Left ventricle myocardium inferior (tissue), 1 donor: Measurements from ENCODE around the gene KPNA4. TPM values are rescaled to one million over a fixed set of nuclear protein-coding genes. Genes with fewer than 3 reads are reported as not detected.

Experiments used
- DNase-seq: peaks from one replicate; pipeline ENCODE4 v3.0.0-alpha.2; 2020
- H3K27ac ChIP-seq: fragments of 200-600 bp; replicated peaks from 2 replicates; pipeline ENCODE4 v1.8.0; 2021
- H3K27me3 ChIP-seq: fragments of 200-600 bp; 2 replicates; pipeline ENCODE4 v1.8.0; 2021; ENCODE audit warnings: low read depth
- H3K36me3 ChIP-seq: fragments of 200-600 bp; 2 replicates; pipeline ENCODE4 v1.8.0; 2021
- H3K4me1 ChIP-seq: fragments of 200-600 bp; 2 replicates; pipeline ENCODE4 v1.8.0; 2021
- H3K4me3 ChIP-seq: fragments of 200-600 bp; 2 replicates; pipeline ENCODE4 v1.8.0; 2021; ENCODE audit warnings: mild to moderate bottlenecking, moderate library complexity
- H3K9me3 ChIP-seq: fragments of 200-600 bp; replicated peaks from 2 replicates; pipeline ENCODE4 v1.8.0; 2021
- intact Hi-C: fragments of 100-400 bp; cut with micrococcal nuclease; formaldehyde crosslinking; loops from one replicate; pipeline ENCODE4 v1.11.0; 2022
- total RNA-seq: library from RNA; stranded (reverse); fragmentation: NEBNext Ultra II Directional; extraction: Animal tissue kit (Norgen Biotek cat#: 25700); gene quantifications from one replicate; pipeline ENCODE4 v1.2.1, GENCODE V29; 2021
- TF ChIP-seq, protein P1 (sequence below): fragments of 200-600 bp; IDR thresholded peaks from 2 replicates; pipeline ENCODE4 v1.8.0; 2021; ENCODE audit warnings: antibody characterized with exemption, mild to moderate bottlenecking, borderline replicate concordance
- donor health status: DM: no; HTN: yes; CAD: no; lungs with severe emphysema.

Gene KPNA4
- total RNA-seq, 1 donor from 2014 or later, result 130 TPM

DNA sequence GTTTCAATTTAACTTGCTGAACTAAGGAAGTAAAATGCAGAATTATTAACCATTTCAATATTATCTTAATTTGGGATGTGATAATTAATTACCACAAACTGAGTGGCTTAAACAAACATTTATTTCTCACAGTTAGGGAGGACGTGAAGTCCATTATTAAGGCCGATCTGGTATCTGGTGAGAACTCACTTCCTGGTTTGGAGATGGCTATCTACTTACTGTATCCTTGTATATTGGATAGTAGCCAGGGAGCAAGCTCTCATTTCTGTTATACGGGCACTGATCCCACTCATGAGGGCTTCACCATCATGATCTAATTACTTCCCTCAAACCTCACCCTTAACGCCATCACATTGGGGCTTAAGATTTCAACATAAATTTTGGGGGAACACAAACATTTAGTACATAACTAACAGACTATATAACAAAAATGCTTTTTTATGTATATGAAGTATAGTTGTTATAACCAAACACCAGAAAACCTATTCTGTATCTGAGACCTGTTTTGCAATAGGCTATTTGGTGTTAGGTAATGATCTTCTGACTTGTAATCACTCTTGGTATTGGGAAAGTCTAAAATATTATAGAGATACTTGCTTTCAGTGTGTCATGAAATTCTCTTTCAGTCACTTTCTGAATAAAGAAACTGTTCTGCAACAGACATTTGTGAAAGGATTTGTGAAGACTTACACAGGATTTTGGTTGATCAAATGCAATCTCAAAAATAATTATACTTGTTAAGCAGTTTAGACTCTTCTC lies 4.7 kb upstream of the KPNA4 start:
- intact Hi-C loops, result no loop called here
- H3K36me3 ChIP-seq, result peaks cover 6% of the 10 kb centered on the region
- H3K9me3 ChIP-seq, result no peaks in the 10 kb centered on the region
- H3K4me1 ChIP-seq, result peaks cover 24% of the 10 kb centered on the region
- no peak for DNase-seq
- no peak overlapping the region for H3K27ac ChIP-seq
- TF ChIP-seq, protein P1, sequence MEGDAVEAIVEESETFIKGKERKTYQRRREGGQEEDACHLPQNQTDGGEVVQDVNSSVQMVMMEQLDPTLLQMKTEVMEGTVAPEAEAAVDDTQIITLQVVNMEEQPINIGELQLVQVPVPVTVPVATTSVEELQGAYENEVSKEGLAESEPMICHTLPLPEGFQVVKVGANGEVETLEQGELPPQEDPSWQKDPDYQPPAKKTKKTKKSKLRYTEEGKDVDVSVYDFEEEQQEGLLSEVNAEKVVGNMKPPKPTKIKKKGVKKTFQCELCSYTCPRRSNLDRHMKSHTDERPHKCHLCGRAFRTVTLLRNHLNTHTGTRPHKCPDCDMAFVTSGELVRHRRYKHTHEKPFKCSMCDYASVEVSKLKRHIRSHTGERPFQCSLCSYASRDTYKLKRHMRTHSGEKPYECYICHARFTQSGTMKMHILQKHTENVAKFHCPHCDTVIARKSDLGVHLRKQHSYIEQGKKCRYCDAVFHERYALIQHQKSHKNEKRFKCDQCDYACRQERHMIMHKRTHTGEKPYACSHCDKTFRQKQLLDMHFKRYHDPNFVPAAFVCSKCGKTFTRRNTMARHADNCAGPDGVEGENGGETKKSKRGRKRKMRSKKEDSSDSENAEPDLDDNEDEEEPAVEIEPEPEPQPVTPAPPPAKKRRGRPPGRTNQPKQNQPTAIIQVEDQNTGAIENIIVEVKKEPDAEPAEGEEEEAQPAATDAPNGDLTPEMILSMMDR, result no peak
- no peak overlapping the region for H3K4me3 ChIP-seq
- no peaks in the 10 kb centered on the region for H3K27me3 ChIP-seq

DNA sequence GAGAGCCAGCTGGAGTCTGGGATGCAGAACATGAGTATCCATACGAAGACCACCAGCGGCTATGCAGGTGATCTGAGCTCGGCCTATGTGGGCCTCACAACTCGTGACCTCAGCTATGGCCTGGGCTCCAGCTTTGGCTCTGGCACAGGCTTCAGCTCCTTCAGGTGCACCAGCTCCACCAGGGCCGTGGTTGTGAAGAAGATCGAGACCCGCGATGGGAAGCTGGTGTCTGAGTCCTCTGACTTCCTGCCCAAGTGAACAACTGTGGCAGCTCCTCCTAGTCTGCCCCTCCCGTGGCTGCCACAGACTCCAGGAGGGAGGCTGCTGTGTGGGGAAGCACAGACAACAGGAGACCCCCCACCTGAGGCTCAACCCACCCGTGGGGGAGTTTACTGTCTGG lies 3.6 kb upstream of the KPNA4 start:
- Histone ChIP-seq H3K9me3 (no peaks in the 10 kb centered on the region), H3K4me3 (no peak overlapping the region), H3K27me3 (no peaks in the 10 kb centered on the region), H3K36me3 (peaks cover 6% of the 10 kb centered on the region), H3K4me1 (peaks cover 32% of the 10 kb centered on the region), H3K27ac (no peak overlapping the region)
- TF ChIP-seq, protein P1, result no peak
- intact Hi-C loops, result no loop called here
- no peak for DNase-seq

DNA sequence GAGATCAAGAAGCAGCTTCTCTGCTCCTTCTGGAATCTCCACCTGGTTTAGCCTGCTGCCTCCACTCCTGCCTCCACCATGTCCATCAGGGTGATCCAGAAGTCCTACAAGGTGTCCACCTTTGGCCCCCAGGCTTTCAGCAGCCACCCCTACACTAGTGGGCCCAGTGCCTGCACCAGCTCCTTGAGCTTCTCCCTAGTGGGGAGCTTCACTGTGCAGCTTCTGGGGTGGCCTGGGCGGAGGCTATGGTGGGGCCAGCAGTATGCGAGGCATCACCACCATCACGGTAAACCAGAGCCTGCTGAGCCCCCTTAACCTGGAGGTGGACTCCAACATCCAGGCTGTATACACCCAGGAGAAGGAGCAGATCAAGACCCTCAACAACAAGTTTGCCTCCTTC lies 2.4 kb upstream of the KPNA4 start:
- TF ChIP-seq, protein P1, result no peak
- intact Hi-C loops, result no loop called here
- H3K9me3 ChIP-seq, result no peaks in the 10 kb centered on the region
- no peaks in the 10 kb centered on the region for H3K27me3 ChIP-seq
- no peak overlapping the region for H3K4me3 ChIP-seq
- peaks cover 44% of the 10 kb centered on the region for H3K4me1 ChIP-seq
- no peak overlapping the region for H3K27ac ChIP-seq
- peaks cover 6% of the 10 kb centered on the region for H3K36me3 ChIP-seq
- DNase-seq, result no peak

DNA sequence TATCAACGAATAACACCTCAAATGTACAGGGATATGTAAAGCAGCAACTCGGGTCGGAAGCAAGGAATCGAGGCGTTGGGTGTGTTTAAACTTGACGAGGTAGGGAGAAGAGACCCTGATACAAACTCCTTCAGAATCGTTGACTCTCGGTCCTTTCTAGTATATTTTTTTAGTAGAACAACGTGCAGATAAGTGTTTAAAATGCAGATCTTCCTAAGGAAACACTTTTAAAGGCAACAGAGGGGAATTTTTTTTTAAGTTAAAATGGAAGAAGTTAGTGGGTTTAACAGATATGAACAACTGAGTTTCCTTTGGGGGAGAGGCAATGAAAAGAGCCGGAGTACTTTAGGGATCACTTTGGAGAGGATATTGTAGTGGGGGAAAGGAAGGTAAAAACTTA lies 1.1 kb upstream of the KPNA4 start:
- Histone ChIP-seq H3K36me3 (peaks cover 6% of the 10 kb centered on the region), H3K27me3 (no peaks in the 10 kb centered on the region), H3K9me3 (no peaks in the 10 kb centered on the region), H3K4me3 (peak overlapping the region; percentile 82), H3K27ac (peak overlapping the region; percentile 98), H3K4me1 (peaks cover 56% of the 10 kb centered on the region)
- DNase-seq, result no peak
- intact Hi-C loops, result no loop called here
- TF ChIP-seq, protein P1, result no peak

DNA sequence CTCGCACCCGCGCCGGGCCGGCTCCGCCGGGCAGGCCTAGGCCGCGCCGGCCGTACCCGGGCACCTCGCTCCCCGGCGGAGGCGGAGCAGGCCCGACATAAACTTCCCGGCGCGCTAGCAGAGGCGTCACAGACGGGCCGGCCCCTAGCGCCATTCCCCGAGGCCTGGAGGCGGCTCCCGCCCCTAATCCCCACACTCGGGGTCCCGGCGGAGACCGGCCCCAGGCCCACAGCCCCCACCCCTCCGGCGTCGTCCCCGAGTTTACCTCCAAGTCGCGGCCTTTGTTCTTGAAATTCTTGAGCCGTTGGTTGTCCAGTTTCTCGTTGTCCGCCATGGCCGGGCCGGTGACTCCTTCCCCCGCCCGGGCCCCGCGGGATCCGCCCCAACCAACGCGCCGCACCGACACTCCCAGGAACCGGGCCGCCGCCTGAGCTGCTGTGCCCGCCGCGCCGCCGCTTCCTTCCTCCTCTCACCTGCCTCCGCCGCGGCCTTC lies 376 bp downstream of the KPNA4 start:
- peaks cover 71% of the 10 kb centered on the region for H3K4me1 ChIP-seq
- peak; percentile 72 for DNase-seq

More for the DNA sequence above, 376 bp downstream of the KPNA4 start:
- H3K9me3 ChIP-seq, result no peaks in the 10 kb centered on the region
- peaks cover 6% of the 10 kb centered on the region for H3K36me3 ChIP-seq
- no peaks in the 10 kb centered on the region for H3K27me3 ChIP-seq
- H3K4me3 ChIP-seq, result peak overlapping the region; percentile 82
- peak overlapping the region; percentile 98 for H3K27ac ChIP-seq
- TF ChIP-seq, protein P1, result no peak
- intact Hi-C loops, result no loop called here
